DND-41 (cell line): ENCODE results near the gene GRIFIN.

ENCODE experiments used
- CTCF ChIP-seq: IDR thresholded peaks from 2 replicates; pipeline ENCODE4 v1.5.1; 2012; ENCODE audit warnings: borderline replicate concordance, low read length, moderate library complexity, mild to moderate bottlenecking; ENCODE audit not compliant: poor library complexity, severe bottlenecking; ENCODE audit errors: extremely low read depth
- EZH2 ChIP-seq: IDR thresholded peaks from 3 replicates; pipeline ENCODE4 v1.6.1; 2012; ENCODE audit warnings: borderline replicate concordance, low read depth, mild to moderate bottlenecking, moderate library complexity, low read length, inconsistent platforms; ENCODE audit not compliant: severe bottlenecking

- TF ChIP-seq EZH2 (no peak), CTCF (no peak)
Observed at GRCh38 chr7:2501947-2502646, 25.9 kb upstream of the GRIFIN start.
